Testis (tissue), 2 donors: ENCODE measurements around the gene XCL2.
"Not testable (repeated sequence)": the region's sequence is repeated elsewhere in the genome, so short reads cannot be mapped to it uniquely, and the experiment has no call there.

Source experiments
- CTCF ChIP-seq, 3 experiments: fragments of 450-650 bp in 2 of 3; fragments of 200-600 bp in 1 of 3; sonication (generic) in 1 of 3; IDR thresholded peaks; one replicate each; pipeline ENCODE4 v1.5.1; 2016 to 2019; ENCODE audit warnings: antibody characterized with exemption in 3 of 3, mild to moderate bottlenecking in 2 of 3, moderate library complexity in 1 of 3
- POLR2A ChIP-seq: fragments of 450-650 bp; IDR thresholded peaks from one replicate; pipeline ENCODE4 v1.6.1; 2017; ENCODE audit warnings: antibody characterized with exemption, mild to moderate bottlenecking, moderate library complexity

- TF ChIP-seq CTCF (IDR thresholded peaks at IDR 0.05); POLR2A: not testable (repeated sequence)
Observed at GRCh38 chr1:168580290-168580689, 36.5 kb upstream of the XCL2 start.
